AG04449 (cell line): ENCODE measurements around the gene IRF2BP2.

Experiments
- CTCF ChIA-PET: fragments of 350-600 bp; formaldehyde crosslinking; extraction: SDS; loops from one replicate; lab custom pipeline; 2021; ENCODE audit warnings: antibody characterized with exemption; lab: Yijun Ruan, JAX
- POLR2A ChIA-PET: fragments of 400-600, 350-600 bp; formaldehyde crosslinking; extraction: SDS; loops from one replicate; lab custom pipeline; 2020; ENCODE audit warnings: antibody characterized with exemption, inconsistent platforms; lab: Yijun Ruan, JAX
- DNase-seq: peaks from one replicate; pipeline ENCODE4 v3.0.0-alpha.2; 2010; ENCODE audit warnings: low read depth, low spot score
- H3K4me3 ChIP-seq: 2 replicates; pipeline ENCODE4 v1.5.1; 2011; ENCODE audit warnings: low read depth, mild to moderate bottlenecking, control low read depth, low read length
- CTCF ChIP-seq: IDR thresholded peaks from one replicate; pipeline ENCODE4 v1.5.1; 2011; ENCODE audit warnings: mild to moderate bottlenecking, moderate library complexity, low read length, control low read depth, inconsistent platforms; ENCODE audit not compliant: insufficient read depth; ENCODE audit errors: missing control alignments

IRF2BP2 gene

GRCh38 chr1:234609691-234610042, 311 bp downstream of the IRF2BP2 start:
- peak overlapping the region; percentile 76 for H3K4me3 ChIP-seq
- DNase-seq: no peak
- POLR2A ChIA-PET: interaction anchor here (0.9 to 5.2 kb wide), 15 partner anchors 8 to 481 kb away, joined by 3 to 95 read pairs (median 4); no protein-coding TSS in a partner anchor
- TF ChIP-seq CTCF: no peak
- CTCF ChIA-PET: interaction anchor here (0.6 to 2.3 kb wide), 4 partner anchors 10 to 474 kb away, joined by 3 to 7 read pairs (median 3); no protein-coding TSS in a partner anchor

GRCh38 chr1:234608911-234609690, 877 bp downstream of the IRF2BP2 start:
- no peak for TF ChIP-seq CTCF
- peak overlapping the region; percentile 76 for H3K4me3 ChIP-seq
- DNase-seq: no peak
- CTCF ChIA-PET: interaction anchor here (0.6 to 1.5 kb wide), 3 partner anchors 11 to 474 kb away, joined by 3 read pairs; no protein-coding TSS in a partner anchor
- POLR2A ChIA-PET: interaction anchor here (0.7 to 5.2 kb wide), 14 partner anchors 8 to 482 kb away, joined by 3 to 95 read pairs (median 5); no protein-coding TSS in a partner anchor

- no peak for DNase-seq
- no peak for TF ChIP-seq CTCF
- ChIA-PET CTCF (interaction anchor here (1.5 kb wide), 1 partner anchor 114 kb away, joined by 3 read pairs; no protein-coding TSS in a partner anchor), POLR2A (interaction anchor here (0.7 to 1.1 kb wide), 2 partner anchors 116 to 366 kb away, joined by 3 to 7 read pairs; no protein-coding TSS in a partner anchor)
- peak overlapping the region; percentile 76 for H3K4me3 ChIP-seq
These were observed 1.7 kb downstream of the IRF2BP2 start for GRCh38 chr1:234608025-234608910.

GRCh38 chr1:234607109-234608024, 2.6 kb downstream of the IRF2BP2 start:
- H3K4me3 ChIP-seq: peak overlapping the region; percentile 76
- ChIA-PET CTCF (interaction anchor here (1.1 to 1.6 kb wide), 4 partner anchors 108 to 472 kb away, joined by 3 to 4 read pairs (median 4); no protein-coding TSS in a partner anchor), POLR2A (interaction anchor here (1.1 kb wide), 1 partner anchor 117 kb away, joined by 4 read pairs; no protein-coding TSS in a partner anchor)
- DNase-seq: no peak
- peak; percentile 45 for TF ChIP-seq CTCF

GRCh38 chr1:234606784-234607108, 3.2 kb downstream of the IRF2BP2 start:
- H3K4me3 ChIP-seq: peak overlapping the region; percentile 76
- no peak for DNase-seq
- ChIA-PET CTCF (interaction anchor here (1.1 to 1.6 kb wide), 4 partner anchors 108 to 472 kb away, joined by 3 to 4 read pairs (median 4); no protein-coding TSS in a partner anchor), POLR2A (interaction anchor here (1.1 kb wide), 1 partner anchor 117 kb away, joined by 4 read pairs; no protein-coding TSS in a partner anchor)
- TF ChIP-seq CTCF: no peak
